ENCODE data around the gene EXOC8.

EXOC8 gene

DNA sequence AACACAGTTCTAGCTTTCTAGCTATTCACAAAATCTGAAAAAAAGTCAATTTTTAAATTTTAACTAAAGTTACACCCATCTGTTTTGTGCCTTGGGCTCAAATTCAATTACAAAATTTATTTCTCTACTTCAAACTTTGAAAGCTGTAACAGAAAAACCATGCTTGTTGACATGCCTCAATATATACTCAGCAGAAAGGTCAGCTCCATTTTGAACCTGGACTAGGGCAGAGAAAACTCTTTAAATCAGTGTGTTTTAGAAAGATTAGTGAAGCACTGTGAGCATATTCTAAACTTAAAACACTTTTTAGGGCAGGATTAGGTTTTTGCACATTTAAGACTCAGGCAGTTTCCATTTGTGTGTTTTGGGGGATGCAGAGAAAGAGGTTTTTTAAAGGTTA, 34.8 kb upstream of the EXOC8 start:
- Histone ChIP-seq H3K9me3 (ENCODE audit: control insufficient read depth in 1 of 2, low read length in 2 of 2) (no peaks in the 10 kb centered on the region), H3K27ac (ENCODE audit: low read length) (no peak overlapping the region), H3K36me3 (ENCODE audit: control insufficient read depth in 1 of 2, insufficient read depth in 2 of 2, low read length in 2 of 2) (peaks cover 6 to 7% of the 10 kb centered on the region in 2 donors)

DNA sequence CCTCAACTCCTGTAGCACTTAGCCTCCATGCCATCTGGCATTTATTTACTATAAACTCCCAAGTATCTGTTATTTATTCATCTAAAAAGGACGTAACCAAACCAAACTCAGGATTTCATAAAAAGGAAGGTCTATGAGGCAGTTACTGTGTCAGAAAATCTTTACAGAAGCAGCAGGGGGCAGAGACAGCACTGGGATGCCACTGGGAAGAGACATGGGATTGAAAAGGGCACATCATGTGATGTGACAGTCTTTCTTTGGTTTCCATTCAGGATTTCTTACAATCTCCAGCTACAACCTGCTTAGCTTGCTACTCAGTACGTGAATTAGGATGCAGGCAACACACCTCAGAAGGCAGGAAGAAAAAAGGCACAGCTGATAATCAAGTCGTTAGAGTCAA, 31.6 kb upstream of the EXOC8 start:
- Histone ChIP-seq H3K27ac (ENCODE audit: low read length) (no peak overlapping the region), H3K36me3 (ENCODE audit: control insufficient read depth in 1 of 2, insufficient read depth in 2 of 2, low read length in 2 of 2) (peaks cover 7 to 14% of the 10 kb centered on the region in 2 donors), H3K4me3 (ENCODE audit: low read depth in 1 of 2, low read length in 2 of 2) (no peak overlapping the region), H3K27me3 (ENCODE audit: low read depth, low read length) (no peaks in the 10 kb centered on the region), H3K9me3 (ENCODE audit: control insufficient read depth in 1 of 2, low read length in 2 of 2) (no peaks in the 10 kb centered on the region), H3K4me1 (ENCODE audit: control insufficient read depth in 1 of 2, insufficient read depth in 2 of 2, low read length in 2 of 2) (no peaks in the 10 kb centered on the region)

More for the DNA sequence above, 34.8 kb upstream of the EXOC8 start:
- Histone ChIP-seq H3K27me3 (ENCODE audit: low read depth, low read length) (no peaks in the 10 kb centered on the region), H3K4me1 (ENCODE audit: control insufficient read depth in 1 of 2, insufficient read depth in 2 of 2, low read length in 2 of 2) (no peaks in the 10 kb centered on the region), H3K4me3 (ENCODE audit: low read depth in 1 of 2, low read length in 2 of 2) (no peak overlapping the region)

DNA sequence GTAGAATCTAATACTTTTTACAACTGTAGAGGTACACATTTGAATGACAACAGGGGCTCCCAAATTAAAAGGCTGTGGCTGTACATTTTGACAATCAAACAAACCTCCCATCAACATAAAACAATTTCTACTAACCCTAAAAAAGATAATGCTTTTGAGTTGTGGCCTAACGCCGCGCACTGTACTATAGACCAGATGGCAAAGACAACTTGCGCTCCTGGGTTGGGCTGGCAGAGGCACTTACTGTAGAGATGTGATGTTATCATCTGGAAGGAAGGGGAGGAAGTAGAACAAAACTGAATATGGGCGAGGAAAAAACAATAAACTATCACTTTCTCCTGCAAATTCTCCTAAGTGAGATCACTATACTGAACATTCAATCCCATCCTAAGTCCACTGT, 26.5 kb upstream of the EXOC8 start:
- H3K36me3 ChIP-seq (ENCODE audit: control insufficient read depth in 1 of 2, insufficient read depth in 2 of 2, low read length in 2 of 2): peaks cover 4 to 18% of the 10 kb centered on the region in 2 donors
- H3K9me3 ChIP-seq (ENCODE audit: control insufficient read depth in 1 of 2, low read length in 2 of 2): no peaks in the 10 kb centered on the region
- no peaks in the 10 kb centered on the region for H3K4me1 ChIP-seq (ENCODE audit: control insufficient read depth in 1 of 2, insufficient read depth in 2 of 2, low read length in 2 of 2)
- H3K27ac ChIP-seq (ENCODE audit: low read length): no peak overlapping the region
- no peak overlapping the region for H3K4me3 ChIP-seq (ENCODE audit: low read depth in 1 of 2, low read length in 2 of 2)
- no peaks in the 10 kb centered on the region for H3K27me3 ChIP-seq (ENCODE audit: low read depth, low read length)

DNA sequence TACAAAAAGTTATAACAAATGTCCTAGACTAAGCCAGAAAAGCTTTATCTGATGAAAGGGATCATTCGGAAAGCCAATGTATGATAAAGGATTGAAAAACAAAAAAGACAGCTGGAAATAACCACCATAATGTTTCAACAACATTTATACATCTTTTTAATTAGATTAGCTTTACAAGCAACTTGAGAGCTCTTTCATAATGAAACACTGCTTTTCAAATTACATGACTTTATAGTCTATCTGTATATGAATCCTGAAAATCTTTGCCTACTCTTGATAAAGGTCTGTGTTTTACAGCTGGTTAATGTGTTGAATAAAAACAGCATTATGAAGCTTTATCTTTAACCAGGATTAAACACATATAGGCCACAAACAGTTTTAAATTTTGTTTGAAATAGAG, 26.0 kb upstream of the EXOC8 start:
- no peak overlapping the region for H3K4me3 ChIP-seq (ENCODE audit: low read depth in 1 of 2, low read length in 2 of 2)
- no peaks in the 10 kb centered on the region for H3K9me3 ChIP-seq (ENCODE audit: control insufficient read depth in 1 of 2, low read length in 2 of 2)
- H3K27ac ChIP-seq (ENCODE audit: low read length): no peak overlapping the region
- no peaks in the 10 kb centered on the region for H3K27me3 ChIP-seq (ENCODE audit: low read depth, low read length)
- no peaks in the 10 kb centered on the region for H3K4me1 ChIP-seq (ENCODE audit: control insufficient read depth in 1 of 2, insufficient read depth in 2 of 2, low read length in 2 of 2)
- H3K36me3 ChIP-seq (ENCODE audit: control insufficient read depth in 1 of 2, insufficient read depth in 2 of 2, low read length in 2 of 2): peaks cover 0 to 15% of the 10 kb centered on the region in 2 donors

DNA sequence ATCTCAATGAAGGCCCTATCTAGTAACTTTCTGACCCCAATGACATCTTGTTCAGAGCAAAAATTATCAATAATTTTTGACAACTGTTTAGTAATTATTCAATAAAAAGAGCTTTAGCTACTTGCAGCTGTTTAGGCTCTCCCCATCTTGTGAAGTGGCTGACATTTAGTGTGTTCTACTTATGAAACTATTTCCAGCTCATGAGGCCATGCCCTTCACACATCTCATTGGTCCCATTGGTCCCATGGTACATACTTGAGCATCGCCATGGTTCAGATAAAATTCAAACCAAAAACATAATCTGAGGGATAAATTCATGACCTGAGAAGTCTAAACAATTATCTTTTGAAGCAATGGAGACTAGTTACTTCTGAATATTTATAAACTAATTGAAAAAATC, 24.7 kb upstream of the EXOC8 start:
- Histone ChIP-seq H3K9me3 (ENCODE audit: control insufficient read depth in 1 of 2, low read length in 2 of 2) (no peaks in the 10 kb centered on the region), H3K27ac (ENCODE audit: low read length) (no peak overlapping the region), H3K36me3 (ENCODE audit: control insufficient read depth in 1 of 2, insufficient read depth in 2 of 2, low read length in 2 of 2) (peaks cover 0 to 12% of the 10 kb centered on the region in 2 donors), H3K4me3 (ENCODE audit: low read depth in 1 of 2, low read length in 2 of 2) (no peak overlapping the region), H3K4me1 (ENCODE audit: control insufficient read depth in 1 of 2, insufficient read depth in 2 of 2, low read length in 2 of 2) (peaks cover 4 to 5% of the 10 kb centered on the region in 2 donors), H3K27me3 (ENCODE audit: low read depth, low read length) (no peaks in the 10 kb centered on the region)

- Histone ChIP-seq H3K4me3 (ENCODE audit: low read depth in 1 of 2, low read length in 2 of 2) (no peak overlapping the region), H3K4me1 (ENCODE audit: control insufficient read depth in 1 of 2, insufficient read depth in 2 of 2, low read length in 2 of 2) (peaks cover 4 to 5% of the 10 kb centered on the region in 2 donors), H3K36me3 (ENCODE audit: control insufficient read depth in 1 of 2, insufficient read depth in 2 of 2, low read length in 2 of 2) (peaks cover 0 to 2% of the 10 kb centered on the region in 2 donors), H3K27ac (ENCODE audit: low read length) (no peak overlapping the region), H3K27me3 (ENCODE audit: low read depth, low read length) (no peaks in the 10 kb centered on the region), H3K9me3 (ENCODE audit: control insufficient read depth in 1 of 2, low read length in 2 of 2) (no peaks in the 10 kb centered on the region)
Observed at GRCh38 chr1:231359113-231359512, 21.5 kb upstream of the EXOC8 start.

- H3K9me3 ChIP-seq (ENCODE audit: control insufficient read depth in 1 of 2, low read length in 2 of 2): no peaks in the 10 kb centered on the region
- H3K27ac ChIP-seq (ENCODE audit: low read length): no peak overlapping the region
- H3K36me3 ChIP-seq (ENCODE audit: control insufficient read depth in 1 of 2, insufficient read depth in 2 of 2, low read length in 2 of 2): peaks cover 0 to 5% of the 10 kb centered on the region in 2 donors
- no peak overlapping the region for H3K4me3 ChIP-seq (ENCODE audit: low read depth in 1 of 2, low read length in 2 of 2)
- H3K4me1 ChIP-seq (ENCODE audit: control insufficient read depth in 1 of 2, insufficient read depth in 2 of 2, low read length in 2 of 2): peaks cover 4 to 5% of the 10 kb centered on the region in 2 donors
- no peaks in the 10 kb centered on the region for H3K27me3 ChIP-seq (ENCODE audit: low read depth, low read length)
Observed at GRCh38 chr1:231357831-231358354, 20.2 kb upstream of the EXOC8 start.

- peaks cover 4 to 11% of the 10 kb centered on the region in 2 donors for H3K36me3 ChIP-seq (ENCODE audit: control insufficient read depth in 1 of 2, insufficient read depth in 2 of 2, low read length in 2 of 2)
Observed at GRCh38 chr1:231357187-231357772, 19.6 kb upstream of the EXOC8 start.

GRCh38 chr1:231355171-231355570, 17.5 kb upstream of the EXOC8 start:
- no peaks in the 10 kb centered on the region for H3K9me3 ChIP-seq (ENCODE audit: control insufficient read depth in 1 of 2, low read length in 2 of 2)
- no peak overlapping the region for H3K27ac ChIP-seq (ENCODE audit: low read length)
- H3K4me3 ChIP-seq (ENCODE audit: low read depth in 1 of 2, low read length in 2 of 2): no peak overlapping the region
- peaks cover 17 to 24% of the 10 kb centered on the region in 2 donors for H3K36me3 ChIP-seq (ENCODE audit: control insufficient read depth in 1 of 2, insufficient read depth in 2 of 2, low read length in 2 of 2)
- H3K4me1 ChIP-seq (ENCODE audit: control insufficient read depth in 1 of 2, insufficient read depth in 2 of 2, low read length in 2 of 2): peaks cover 4 to 5% of the 10 kb centered on the region in 2 donors
- no peaks in the 10 kb centered on the region for H3K27me3 ChIP-seq (ENCODE audit: low read depth, low read length)

More at GRCh38 chr1:231357187-231357772, 19.6 kb upstream of the EXOC8 start:
- no peak overlapping the region for H3K27ac ChIP-seq (ENCODE audit: low read length)
- no peaks in the 10 kb centered on the region for H3K27me3 ChIP-seq (ENCODE audit: low read depth, low read length)
- H3K4me1 ChIP-seq (ENCODE audit: control insufficient read depth in 1 of 2, insufficient read depth in 2 of 2, low read length in 2 of 2): peaks cover 4 to 5% of the 10 kb centered on the region in 2 donors
- H3K4me3 ChIP-seq (ENCODE audit: low read depth in 1 of 2, low read length in 2 of 2): no peak overlapping the region
- no peaks in the 10 kb centered on the region for H3K9me3 ChIP-seq (ENCODE audit: control insufficient read depth in 1 of 2, low read length in 2 of 2)

DNA sequence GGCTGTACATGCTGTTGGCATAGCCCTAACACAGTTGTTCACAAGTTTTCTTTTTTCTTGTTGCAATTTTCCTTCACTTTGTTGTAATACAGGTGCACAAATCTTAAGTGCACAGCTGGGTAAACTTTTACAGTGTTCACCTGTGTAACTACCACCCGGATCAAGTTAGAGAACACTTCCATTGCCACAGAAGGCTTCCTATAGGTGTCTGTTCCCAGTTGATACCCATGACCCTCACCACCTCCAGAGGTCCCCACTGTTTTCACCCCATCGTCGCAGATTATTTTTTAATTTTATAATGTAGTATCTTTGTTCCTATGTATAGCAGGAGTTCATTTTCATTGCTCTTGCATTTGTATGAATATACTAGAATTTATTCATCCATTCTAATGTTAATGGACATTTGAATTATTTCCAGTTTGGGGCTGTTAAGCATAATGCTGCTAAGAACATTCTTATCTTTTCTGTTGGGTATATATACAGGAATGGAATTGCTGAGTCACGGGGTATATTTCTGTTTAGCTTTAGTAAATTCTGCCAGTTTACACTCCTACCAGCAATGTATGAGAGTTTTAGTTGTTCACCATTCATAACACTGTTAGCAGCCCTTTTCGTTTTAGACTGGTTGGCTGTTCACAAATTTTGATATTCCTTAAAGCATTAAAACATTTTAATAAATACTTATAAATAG, 16.8 kb upstream of the EXOC8 start:
- Histone ChIP-seq H3K27me3 (ENCODE audit: low read depth, low read length) (no peaks in the 10 kb centered on the region), H3K27ac (ENCODE audit: low read length) (no peak overlapping the region), H3K36me3 (ENCODE audit: control insufficient read depth in 1 of 2, insufficient read depth in 2 of 2, low read length in 2 of 2) (peaks cover 22 to 30% of the 10 kb centered on the region in 2 donors)

GRCh38 chr1:231353086-231353485, 15.4 kb upstream of the EXOC8 start:
- H3K4me1 ChIP-seq (ENCODE audit: control insufficient read depth in 1 of 2, insufficient read depth in 2 of 2, low read length in 2 of 2): peaks cover under 1 to 3% of the 10 kb centered on the region in 2 donors
- H3K4me3 ChIP-seq (ENCODE audit: low read depth in 1 of 2, low read length in 2 of 2): no peak overlapping the region
- H3K36me3 ChIP-seq (ENCODE audit: control insufficient read depth in 1 of 2, insufficient read depth in 2 of 2, low read length in 2 of 2): peaks cover 28 to 32% of the 10 kb centered on the region in 2 donors
- no peaks in the 10 kb centered on the region for H3K9me3 ChIP-seq (ENCODE audit: control insufficient read depth in 1 of 2, low read length in 2 of 2)
- H3K27me3 ChIP-seq (ENCODE audit: low read depth, low read length): no peaks in the 10 kb centered on the region
- H3K27ac ChIP-seq (ENCODE audit: low read length): no peak overlapping the region

More for the DNA sequence above, 16.8 kb upstream of the EXOC8 start:
- no peak overlapping the region for H3K4me3 ChIP-seq (ENCODE audit: low read depth in 1 of 2, low read length in 2 of 2)
- H3K9me3 ChIP-seq (ENCODE audit: control insufficient read depth in 1 of 2, low read length in 2 of 2): no peaks in the 10 kb centered on the region
- peaks cover 4 to 5% of the 10 kb centered on the region in 2 donors for H3K4me1 ChIP-seq (ENCODE audit: control insufficient read depth in 1 of 2, insufficient read depth in 2 of 2, low read length in 2 of 2)
